GM21529 (cell line): ENCODE data around the gene FBXO22.
A peak's percentile ranks its signal among the peaks of the same experiment; 100 is the strongest.
"Not testable (repeated sequence)": the region's sequence is repeated elsewhere in the genome, so short reads cannot be mapped to it uniquely, and the experiment has no call there.

Source experiments
- ATAC-seq: cut with Tn5 transposase; IDR thresholded peaks from one replicate; pipeline ENCODE4 v1.9.1; 2021; ENCODE audit not compliant: unreplicated experiment

FBXO22 gene

DNA sequence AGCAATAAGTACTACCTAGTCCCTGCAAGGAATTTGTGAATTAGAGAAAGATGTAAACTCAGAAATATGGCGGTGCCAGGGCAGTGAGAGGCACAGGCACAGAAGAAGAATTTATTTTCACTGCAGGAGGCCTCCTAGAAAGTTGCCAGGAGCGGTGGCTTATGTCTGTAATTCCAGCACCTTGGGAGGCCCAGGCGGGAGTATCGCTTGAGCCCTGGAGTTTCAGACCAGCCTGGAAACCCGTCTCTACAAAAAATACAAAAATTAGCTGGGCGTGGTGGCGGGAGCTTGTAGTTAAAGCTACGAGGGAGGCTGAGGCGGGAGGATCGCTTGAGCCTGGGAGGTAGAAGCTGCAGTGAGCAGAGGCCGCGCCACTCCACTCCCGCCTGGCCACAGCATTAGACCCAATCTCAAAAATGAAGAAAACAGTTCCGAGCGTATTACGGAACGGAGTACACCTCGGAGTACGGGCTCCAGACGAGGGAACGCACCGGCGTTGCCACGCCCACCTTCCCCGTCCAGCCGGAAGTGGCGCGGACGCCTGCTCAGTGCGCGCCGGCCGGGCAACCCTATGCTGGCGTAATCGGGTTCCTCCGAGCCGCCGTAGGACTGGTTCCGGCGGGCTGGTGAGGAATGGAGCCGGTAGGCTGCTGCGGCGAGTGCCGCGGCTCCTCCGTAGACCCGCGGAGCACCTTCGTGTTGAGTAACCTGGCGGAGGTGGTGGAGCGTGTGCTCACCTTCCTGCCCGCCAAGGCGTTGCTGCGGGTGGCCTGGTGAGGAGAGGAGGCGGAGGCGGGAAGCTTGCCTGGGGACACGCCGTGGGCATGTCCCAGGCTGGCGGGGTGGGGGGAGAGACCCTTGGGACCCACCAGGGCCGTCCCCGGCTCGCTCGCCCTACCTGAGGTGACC is at the start of gene FBXO22:
TSS of gene FBXO22 (plus strand) at position 548 of the 909 bp plus-strand sequence. CDS start at position 634, 86 bp downstream.
- ATAC-seq, result peak; percentile 89

DNA sequence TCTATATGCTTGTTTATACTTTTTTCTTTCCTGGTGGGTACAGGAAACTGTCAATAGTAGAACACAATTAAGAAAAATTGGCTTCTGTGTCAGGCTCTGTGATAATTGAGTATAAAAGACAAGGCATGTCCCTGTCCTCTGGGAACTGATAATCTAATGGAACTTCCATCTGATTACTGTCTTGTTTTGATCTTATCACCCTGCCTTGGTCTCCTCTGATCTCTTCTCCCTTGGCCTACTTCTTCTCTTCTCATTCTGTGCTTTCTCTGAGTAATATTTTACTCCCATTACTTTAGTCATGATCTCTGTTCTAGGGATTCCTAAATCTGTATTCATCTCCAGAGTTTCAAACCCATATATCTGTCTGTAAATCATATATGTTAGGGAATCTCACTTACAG is 45.8 kb upstream of the FBXO22 start:
- ATAC-seq, result no peak

DNA sequence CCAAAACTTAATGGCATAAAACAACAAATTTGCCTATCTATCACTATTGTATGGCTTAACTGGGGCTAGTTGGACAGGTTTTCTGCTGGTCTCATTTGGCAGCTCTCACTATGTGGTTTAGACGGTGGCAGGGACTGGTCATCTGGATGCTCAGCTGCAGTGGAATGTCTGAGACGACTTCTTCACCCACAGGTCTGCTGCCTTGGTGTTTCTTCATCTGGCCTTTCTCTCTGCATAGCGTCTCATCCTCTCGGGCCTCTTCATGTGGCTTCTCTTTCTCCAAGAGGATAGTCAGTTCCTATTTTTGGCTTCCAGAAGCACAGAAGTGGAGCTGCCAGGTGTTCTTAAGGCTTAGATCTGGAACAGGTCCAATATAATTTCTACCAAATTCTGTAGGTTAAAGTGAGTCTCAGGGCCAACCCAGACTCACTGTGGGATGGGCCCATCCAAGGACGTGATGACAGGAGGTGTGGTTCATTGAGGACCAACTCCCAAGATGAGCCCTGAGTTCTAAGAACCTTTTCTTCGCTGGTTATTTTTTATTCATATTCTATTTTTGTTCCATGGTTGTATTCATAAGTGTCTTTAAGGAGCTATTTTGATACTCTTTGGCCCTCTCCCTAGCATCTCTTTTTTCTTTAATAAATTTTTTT is 41.8 kb upstream of the FBXO22 start:
- no peak for ATAC-seq

DNA sequence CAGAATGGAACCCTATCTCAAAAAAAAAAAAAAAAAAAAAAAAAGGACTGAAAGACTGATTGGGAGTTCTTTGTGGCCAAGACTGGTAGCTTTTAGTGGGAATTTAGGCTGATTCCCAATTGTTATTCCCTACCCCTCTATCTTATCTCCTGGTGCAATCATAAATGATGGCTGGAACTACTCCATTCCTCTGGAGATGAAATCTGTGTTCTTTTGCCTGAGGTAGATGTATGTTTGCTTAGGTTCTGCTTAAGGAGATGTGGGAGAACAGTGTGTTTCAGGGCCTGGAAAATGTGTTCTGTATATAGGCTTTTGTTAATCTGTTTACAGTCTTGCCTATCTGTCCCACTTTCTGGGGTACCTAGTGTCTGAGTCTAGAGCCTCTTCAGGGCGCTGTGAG is 40.9 kb upstream of the FBXO22 start:
- ATAC-seq, result no peak

DNA sequence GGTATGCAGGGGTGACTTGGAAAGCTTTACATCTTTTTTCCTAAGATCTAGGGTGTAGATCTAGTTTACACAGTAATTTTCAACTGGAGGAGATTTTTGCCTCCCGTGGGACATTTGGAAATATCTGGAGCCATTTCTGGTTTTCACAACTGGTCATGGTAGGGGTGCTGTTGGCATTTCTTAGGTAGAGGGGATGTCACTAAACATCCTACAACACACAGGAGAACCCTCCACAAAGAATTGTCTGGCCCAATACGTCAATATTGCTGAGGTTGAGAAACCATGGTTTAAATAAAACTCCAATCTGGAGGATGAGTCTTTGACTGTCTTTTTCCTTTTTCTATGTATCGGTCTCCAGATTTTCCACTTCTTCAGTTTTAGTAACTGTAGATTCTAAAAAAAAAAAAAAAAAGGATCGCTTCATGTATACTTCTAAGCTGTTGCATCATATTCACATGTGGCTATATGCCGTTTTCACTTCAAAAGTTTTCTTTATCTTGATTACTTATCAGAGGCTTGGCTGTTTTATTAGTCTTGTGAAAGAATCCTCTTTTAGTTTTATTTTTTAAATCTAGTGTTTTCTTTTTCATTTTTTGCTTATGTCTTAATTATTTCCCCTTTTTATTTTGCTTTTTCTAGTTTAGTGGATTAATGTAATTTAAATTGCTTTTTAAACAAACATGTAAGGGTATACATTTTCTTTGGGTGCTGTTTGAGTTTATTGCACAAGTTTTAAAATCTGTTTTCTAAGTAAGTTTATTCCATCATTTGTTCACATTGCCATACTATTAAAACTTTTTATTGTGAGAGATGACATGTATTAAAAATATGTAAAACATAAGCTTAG is 39.2 kb upstream of the FBXO22 start:
- no peak for ATAC-seq

DNA sequence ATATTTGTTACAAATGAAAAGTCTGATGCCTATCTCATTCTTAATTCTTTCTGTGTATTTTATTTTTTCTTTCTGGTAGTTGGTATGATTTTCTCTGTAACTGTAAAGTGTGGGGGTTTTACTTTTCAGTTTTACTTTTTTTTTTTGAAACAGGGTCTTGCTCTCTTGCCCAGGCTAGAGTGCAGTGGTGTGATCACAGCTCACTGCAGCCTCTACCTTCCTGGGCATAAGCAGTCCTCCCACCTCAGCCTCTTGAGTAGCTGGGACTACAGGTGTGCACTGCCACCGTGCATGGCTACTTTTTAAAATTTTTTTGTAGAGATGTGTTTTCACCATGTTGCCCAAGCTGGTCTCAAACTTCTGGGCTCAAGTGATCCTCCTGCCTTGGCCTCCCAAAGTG is 37.6 kb upstream of the FBXO22 start:
- ATAC-seq, result not testable (repeated sequence)

DNA sequence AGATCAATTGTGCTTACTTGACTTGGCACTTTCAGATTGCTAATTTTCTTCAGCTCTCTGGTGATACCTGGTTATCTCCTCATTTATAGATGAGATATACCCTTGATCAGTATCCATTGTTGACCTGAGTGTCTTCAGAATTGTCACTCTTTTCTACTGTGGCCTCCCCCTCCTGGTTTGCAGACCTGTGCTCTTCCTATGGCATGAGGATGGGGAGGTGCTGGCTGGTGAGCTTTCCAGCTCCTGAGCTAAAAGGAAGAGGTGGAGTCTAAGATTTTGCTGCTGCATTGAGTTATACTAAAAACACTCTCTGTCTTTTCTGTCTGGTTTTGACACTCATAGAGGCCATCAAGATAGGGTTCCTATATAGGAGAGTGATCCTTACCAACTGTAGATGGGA is 36.8 kb upstream of the FBXO22 start:
- ATAC-seq, result no peak

DNA sequence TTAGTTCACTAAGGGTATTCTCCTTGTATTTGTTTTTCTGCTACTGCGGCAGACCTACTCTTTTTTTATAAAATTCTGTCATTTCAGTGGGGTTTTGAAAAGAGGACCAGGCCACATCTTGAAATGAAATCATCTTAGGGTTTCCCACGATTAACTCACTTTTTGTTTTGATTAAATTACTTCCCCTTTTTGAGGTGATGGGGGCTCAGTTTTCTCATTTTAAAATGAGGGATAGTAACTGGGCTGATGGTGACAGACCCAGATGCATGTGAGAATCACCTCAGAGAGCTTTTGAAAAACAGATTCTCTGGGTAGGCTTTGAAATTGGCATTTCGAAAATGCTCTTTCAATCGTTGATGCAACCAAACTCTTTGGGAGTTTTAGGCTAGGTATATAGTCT is 36.2 kb upstream of the FBXO22 start:
- ATAC-seq, result no peak

DNA sequence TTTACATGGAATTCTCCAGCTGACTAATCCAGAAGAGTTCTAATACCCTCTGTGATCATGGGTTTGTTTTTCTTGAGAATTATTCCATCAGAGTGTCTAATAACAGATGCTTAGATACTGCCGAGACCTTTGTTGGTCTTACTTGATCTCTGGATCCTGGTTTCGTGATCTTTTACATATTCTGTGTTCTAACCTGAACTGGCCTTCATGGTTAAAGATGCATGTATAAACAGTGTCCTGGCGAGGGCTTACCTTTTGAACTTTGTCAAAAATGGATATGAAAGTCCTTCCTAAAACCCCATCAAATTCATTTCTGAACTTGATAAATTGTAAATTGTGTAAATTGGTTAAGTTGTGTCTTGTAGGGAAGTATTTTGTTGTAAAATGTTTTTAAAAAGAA is 35.7 kb upstream of the FBXO22 start:
- no peak for ATAC-seq

DNA sequence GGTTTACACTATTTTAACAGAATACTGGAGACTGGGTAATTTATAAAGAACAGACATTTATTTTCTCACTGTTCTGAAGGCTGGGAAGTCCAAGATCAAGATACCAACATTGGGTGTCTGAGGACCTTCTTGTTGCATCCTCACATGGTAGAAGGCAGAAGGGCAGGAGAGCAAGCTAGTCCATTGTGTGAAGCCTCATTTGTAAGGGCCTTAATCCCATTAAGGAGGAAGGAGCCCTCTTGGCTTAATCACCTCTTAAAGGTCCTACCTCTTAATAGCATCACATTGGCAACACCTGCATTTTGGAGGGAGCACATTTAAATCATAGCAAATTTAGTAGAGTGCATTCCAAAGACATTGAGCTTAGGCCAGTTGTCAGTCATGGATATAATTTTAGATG is 34.2 kb upstream of the FBXO22 start:
- no peak for ATAC-seq

DNA sequence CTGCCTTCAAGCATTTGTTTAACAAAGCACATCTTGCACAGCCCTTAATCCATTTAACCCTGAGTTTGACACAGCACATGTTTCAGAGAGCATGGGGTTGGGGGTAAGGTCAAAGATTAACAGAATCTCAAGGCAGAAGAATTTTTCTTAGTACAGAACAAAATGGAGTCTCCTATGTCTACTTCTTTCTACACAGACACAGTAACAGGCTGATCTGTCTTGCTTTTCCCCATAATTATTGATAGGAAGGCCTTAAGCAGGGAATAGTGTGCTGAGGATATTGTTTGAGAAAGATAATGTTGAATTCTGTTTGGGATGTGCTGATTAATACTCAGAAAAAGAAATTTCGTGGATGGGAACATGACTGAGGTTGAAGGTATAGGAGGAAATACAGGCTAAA is 32.1 kb upstream of the FBXO22 start:
- ATAC-seq, result not testable (repeated sequence)

DNA sequence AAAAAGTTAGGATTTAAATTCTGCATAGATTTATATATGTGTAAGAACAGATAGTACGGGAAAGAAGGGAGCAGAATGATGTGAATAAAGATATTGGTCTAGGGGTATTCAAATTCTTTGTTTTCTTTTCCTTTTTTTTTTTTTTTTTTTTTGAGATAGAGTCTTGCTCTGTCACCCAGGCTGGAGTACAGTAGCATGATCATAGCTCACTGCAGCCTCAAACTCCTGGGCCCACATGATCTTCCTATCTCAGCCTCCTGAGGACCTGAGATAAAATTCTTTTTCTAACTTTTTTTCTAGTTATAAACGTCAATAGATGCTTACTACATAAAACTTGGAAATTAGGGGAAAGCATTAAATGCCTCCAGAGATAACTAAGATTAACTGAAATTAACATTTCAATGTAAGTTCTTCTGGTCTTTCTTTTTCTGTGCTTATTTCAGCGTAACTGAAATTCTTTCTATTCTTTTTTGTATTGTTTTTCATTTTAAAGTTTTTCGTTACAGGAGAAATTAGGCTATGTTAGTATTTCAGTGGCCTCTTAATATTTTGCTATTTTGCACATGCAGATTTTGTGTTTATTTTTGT is 31.2 kb upstream of the FBXO22 start:
- no peak for ATAC-seq

DNA sequence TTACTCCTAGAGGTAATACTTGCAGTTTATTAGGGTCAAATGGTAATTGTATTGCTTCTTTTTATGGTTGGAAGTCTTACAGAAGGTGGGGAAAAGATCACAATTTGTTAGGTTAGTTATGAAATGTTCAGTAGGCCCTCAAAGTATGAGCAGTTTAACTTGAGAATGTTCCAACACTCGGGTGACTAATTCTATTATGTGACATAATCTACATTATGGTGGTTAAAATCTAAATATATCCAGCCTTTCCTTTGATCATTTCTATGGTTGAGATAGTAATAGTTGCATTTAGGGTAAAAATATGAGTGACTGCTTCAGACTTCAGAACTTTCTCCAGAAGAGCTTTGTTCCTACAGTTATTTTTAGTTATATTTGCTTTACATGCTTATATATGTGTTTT is 19.6 kb upstream of the FBXO22 start:
- ATAC-seq, result no peak

DNA sequence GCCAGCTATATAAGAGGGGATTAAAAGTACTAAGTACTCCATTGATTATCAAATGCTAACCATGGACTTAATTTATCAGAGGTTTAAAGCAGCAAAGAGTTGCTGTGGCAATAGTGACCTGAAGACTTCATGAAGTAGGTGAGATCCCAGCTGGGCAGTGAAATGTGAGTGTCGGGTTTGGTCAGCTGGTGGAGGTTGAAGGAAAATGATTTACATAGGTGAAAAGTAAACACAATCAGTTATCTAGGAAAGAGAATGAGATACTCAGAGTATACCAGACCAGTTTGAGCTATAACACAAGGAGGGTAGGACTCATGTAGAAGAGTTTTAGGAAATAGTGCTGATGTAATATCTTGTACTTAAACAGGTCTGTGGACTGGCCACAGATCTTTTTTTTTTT is 16.5 kb upstream of the FBXO22 start:
- ATAC-seq, result no peak

DNA sequence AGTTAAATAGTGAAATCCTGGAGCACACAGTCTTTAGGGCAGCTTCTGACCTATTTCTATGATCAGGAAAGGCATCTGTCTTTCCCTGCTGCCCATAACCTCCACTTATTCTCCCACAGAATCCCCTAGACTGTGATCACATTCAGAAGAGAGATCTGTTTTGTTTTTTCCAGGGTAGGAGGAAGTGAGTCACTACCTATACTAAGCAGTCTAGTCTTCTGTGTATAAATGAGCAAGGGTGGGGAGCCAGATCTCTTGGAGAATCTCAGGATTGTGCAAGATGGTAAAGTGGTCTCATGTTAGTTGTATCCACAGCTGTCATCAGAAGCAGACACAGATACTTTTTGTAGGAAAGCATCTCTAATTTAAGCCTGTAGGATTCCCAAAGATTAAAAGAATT is 11.8 kb upstream of the FBXO22 start:
- ATAC-seq, result no peak

DNA sequence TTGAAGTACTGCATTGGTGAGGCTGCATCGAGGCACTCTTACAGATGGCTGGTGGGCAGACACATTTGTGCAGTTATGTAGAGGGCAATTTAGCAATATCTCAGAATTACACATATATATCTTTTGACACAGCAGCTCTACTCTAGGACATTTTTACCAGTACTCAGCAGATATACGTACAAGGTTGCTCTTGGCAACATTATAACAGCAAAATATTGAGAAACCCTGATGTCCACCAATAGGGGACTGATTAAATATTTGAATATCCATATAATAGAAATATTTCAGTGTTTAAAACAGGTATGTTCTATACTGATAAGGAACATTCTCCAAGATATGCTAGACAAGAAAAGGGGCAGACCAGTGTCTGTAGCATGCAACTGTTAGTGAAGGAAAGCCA is 7.9 kb upstream of the FBXO22 start:
- ATAC-seq, result no peak

DNA sequence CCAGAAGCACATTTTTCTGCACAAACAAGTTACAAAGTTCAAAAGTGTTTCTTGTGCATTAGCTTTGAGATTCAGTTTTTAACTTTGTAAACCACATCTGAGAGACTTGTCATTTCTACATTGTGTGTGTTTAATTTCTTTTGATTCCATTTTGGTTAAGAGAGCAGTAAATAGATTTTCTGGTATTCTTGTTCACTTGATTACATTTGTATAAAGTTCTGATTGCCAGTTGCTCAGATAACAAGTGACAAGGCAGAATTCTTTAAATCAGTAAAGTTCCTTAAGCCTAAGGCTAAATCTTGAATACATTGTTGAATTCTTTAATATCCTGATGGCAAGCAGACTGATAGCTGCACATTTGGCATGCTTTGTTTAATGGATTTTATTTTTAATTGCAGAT is 3.1 kb upstream of the FBXO22 start:
- ATAC-seq, result no peak

DNA sequence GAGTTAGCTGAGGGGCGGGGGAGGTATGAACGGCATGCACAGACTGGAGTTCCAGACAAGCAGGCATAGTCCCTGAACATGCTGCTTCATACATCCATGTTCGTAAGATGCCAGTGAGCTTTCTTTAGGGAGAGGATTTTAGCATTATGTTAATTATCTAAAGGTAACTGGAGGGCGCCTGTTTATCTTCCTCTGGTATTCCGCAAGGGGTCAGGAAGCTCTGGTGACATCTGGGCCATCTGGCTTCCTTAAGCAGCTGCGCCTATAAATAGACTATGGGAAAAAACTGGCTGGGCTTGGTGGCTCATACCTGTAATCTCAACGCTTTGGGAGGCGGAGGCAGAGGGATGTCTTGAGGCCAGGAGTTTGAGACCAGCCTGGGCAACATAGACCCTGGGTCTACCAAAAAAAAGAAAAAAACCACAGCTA is 1.5 kb upstream of the FBXO22 start:
- no peak for ATAC-seq

DNA sequence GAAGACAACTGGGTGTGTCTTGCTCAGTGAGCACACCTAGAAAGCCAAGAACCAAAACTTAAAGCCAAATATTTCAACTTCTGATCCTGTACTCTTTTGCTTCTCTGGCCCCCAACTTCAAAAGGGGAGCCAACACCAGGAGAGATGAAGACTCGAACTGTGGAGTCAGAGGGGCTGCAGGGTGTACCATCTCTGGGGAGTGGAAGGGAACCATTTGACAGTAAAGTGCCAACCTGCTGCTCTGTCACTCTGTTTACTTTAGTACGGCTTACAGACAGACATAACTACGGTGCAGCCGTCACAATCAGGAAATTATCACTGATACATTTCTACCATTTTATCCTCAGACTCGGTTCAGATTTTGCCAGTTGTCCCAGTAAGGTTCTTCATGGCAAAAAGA is 1.6 kb downstream of the FBXO22 start:
- no peak for ATAC-seq

DNA sequence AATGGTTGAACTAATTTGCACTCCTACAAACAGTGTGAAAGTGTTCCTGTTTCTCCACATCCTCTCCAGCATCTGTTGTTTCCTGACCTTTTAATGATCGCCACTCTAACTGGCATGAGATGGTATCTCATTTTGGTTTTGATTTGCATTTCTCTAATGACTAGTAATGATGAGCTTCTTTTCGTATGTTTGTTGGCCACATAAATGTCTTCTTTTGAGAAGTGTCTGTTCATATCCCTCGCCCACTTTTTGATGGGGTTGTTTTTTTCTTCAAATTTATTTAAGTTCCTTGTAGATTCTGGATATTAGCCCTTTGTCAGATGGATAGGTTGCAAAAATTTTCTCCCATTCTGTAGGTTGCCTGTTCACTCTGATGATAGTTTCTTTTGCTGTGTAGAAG is 6.7 kb downstream of the FBXO22 start:
- not testable (repeated sequence) for ATAC-seq

DNA sequence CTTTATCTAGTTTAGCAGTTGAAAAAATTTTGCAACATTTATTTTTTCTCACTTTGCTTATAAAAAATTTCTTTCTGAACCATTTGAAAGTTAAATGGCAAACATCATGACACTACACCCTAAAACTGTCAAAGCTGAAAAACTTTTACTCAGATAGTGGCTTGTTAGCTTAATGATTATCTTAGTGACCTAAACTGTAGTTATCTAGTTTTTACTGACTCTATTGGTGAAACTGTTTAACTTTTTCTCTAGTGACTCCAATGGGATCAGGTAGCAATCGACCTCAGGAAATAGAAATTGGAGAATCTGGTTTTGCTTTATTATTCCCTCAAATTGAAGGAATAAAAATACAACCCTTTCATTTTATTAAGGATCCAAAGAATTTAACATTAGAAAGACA is 13.3 kb downstream of the FBXO22 start:
- ATAC-seq, result no peak
